CD4-positive, alpha-beta T cell treated with Interleukin-17A for 4 hours (primary cell): ENCODE data around the gene DDX39A.
A peak's percentile ranks its signal among the peaks of the same experiment; 100 is the strongest.
"Not testable (repeated sequence)": the region's sequence is repeated elsewhere in the genome, so short reads cannot be mapped to it uniquely, and the experiment has no call there.

ENCODE experiments used
- DNase-seq: peaks from one replicate; pipeline ENCODE4 v3.0.0-alpha.2; 2020; ENCODE audit warnings: mixed read lengths

Gene DDX39A

GRCh38 chr19:14383661-14384555 is 35.2 kb downstream of the DDX39A start:
- peak; percentile 64 for DNase-seq

DNA sequence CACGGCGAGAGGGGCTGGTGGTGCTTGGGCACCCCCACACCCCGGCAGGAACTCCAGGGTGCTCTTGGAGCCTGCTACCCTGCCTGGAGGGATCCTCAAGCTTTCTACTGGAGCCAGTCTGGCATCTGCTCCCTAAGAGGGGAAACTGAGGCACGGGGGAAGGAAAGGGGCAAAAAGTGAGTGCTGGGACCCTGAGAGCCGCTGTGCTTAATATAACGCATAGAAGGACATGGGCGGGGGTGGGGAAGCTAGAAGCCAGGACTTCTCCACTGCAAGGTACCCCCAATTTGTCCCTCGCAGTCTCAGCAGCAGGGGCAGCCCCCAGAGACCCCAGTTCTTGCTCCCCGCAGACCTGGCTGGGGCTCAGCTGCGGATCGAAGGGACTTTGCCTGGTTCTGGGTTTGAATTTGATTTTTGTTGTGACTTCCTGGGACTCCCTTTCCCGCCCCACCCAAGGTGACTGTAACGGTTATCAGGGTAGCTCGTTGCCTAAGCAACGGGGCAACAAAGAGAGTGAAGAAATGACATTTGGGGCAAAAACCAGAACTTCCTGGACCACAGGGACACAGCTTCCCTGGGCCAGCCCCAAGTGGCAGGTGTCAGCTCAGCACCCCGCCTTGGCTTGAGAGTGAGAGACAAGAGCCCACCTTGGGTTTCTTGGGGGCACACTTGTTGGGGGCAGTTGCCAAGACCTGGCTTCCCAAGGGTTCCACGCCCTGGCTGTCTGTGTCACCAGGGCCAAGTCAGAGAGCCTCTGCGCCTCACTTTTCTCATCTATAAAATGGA is 37.3 kb downstream of the DDX39A start:
- peak; percentile 80 for DNase-seq

DNA sequence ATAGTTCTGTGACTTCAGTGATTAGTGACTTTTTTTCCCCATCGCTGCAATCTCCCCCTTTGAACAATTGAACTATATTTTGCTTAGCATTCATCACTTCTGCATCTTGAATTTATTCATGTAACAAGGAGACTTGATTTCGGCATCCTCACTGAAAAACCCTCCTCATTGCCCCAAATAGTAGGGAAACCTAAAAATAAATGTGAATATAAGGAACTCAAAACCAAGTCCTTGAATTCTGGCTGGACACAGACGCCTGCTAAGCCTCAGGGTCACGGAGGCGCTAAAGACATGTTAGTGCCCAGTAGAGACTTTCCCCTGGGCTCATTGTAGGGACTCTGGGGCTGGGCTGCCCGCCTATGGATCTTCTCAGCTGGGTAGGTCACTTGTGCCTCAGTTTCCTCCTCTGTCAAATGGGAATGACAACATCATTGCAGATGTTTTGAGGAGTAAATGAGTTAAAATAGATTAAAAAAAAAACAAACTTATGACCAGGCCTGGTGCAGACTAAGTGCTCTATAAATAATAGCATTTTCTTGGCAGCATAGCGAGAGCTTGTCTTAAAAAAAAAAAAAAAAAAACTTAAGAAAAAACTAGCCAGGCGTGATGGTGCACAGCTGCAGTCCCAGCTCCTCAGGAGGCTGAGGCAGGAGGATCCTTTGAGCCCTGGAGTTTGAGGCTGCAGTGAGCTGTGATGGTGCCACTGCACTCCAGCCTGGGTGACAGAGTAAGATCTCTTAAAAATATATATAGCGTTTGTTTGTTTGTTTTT is 39.7 kb downstream of the DDX39A start:
- no peak for DNase-seq

DNA sequence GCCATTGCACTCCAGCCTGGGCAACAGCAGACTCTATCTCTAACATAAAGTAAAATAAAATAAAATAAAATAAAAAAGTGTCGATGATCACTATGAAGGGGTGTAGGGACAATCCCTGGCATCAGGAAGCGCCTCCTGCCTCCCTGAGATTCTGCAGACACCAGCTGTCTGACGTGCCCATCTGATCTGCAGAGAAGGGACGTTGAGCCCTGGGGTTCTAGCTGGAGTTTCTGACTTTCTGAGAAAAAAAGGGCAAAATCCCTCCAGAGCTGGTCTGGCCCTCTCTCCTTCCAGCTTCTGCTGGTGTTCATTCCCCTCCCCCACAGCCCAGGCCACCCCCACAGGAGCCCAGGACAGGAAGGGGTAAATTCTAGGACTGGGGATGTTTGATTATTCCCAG is 40.3 kb downstream of the DDX39A start:
- no peak for DNase-seq

GRCh38 chr19:14377883-14378328 is 41.2 kb downstream of the DDX39A start:
- DNase-seq = no peak

DNA sequence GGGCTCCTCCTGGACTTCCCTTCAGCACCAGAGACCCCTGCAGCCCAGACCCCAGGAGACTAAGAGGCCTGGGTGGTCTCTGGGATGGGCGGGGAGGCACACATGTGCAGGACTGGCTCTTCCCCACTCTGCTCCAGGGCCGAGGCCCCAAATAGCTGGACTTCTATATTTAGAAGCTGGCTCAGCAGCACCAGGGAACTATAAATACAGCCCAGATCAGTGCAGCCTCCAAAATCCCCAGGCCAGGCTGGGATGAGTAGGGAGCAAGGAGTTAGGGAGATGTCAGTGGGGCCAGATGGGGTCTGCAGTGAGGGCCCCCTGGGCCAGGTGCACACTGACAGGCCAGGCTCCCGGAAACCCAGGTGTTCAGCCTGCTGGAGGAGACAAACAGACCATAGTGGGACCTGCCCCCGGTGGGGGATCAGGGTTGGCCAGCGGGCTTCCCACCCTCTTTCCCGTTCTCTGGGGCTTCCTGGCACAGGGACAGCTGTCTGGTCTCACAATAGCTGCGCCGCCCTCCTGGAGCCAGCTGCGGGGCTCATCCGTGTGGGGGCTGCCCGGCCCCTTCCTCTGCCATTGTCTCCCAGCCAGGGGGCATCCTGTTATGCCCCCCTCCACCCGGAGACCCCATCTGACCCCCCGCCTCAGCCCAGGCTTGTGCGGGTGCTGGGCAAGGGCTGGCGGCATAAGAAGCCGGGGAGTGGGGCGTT is 43.4 kb downstream of the DDX39A start:
- DNase-seq = no peak

DNA sequence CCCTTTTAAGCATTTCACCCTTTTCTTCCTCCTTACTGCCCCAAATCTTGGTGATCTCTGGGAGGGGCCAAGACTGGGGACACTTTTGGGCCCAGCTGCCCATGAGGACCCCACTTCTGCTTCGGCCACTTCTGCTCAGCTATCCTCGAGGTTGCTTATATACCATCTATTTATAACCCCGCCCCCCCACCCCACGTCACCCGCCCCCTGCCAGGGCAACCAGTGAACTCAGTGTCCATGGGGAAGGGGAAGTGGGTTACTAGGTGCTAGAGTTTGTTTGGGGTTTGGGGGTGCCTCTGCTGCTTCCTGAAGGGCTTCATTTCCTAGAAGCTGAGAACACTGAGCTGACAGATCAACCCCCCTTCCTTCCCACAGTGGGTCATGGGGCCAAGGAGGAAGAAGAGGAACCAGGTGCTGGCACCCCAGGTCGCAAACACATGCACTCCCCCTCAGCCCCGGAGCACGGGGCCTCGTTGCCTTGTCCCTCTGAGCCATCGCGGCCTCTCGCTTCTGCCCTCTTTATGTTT is 44.0 kb downstream of the DDX39A start:
- DNase-seq = peak; percentile 77

GRCh38 chr19:14374313-14374712 is 44.8 kb downstream of the DDX39A start:
- DNase-seq = not testable (repeated sequence)

DNA sequence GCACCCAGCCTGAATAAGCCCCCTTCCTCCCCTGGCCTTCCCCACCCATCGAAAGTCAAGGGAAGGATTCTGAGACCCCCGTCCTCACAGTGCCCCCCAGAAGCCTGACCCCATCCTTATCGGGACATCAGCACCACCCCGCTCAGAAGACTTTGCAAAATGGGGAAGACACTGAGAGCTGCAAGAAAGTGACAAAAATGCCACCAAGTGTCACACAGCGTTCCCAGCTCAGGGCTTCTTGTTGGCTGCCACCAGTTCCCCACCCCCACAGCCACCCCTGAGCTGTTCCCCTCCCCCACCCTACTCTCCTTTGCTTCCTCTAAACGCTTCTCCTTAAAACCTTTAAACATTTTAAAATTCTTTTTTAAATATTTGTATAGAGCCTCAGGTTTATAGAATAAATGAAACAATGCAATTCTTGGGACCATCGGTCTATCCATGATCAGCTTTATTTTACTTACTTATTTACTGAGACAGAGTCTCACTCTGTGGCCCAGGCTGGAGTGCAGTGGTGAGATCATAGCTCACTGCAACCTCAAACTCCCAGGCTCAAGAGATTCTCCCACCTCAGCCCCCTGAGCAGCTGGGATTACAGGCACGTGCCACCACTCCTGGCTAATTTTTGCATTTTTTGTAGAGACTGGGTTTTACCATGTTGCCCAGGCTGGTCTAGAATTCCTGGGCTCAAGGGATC is 46.6 kb downstream of the DDX39A start:
- DNase-seq = not testable (repeated sequence)

DNA sequence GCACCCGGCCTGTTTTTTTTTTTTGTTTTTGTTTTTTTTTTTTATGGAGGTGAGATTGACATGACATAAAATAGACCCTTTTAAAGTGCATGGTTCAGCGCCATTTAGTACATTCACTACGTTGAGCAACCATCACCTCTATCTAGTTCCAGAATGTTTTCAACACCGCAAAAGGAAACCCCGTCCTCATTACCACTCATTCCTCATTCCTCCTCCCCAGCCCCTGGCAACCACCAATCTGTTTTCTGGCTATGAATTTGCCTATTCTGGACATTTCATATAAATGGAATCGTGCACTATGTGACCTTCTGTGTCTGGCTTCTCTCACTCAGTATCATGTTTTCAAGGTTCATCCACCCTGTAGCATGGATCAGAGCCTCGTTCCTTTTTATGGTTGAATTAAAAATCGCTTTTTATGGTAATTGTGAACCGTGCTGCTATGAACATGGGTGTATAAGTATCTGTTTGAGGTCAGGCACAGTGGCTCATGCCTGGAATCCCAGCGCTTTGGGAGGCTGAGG is 47.8 kb downstream of the DDX39A start:
- DNase-seq = no peak

DNA sequence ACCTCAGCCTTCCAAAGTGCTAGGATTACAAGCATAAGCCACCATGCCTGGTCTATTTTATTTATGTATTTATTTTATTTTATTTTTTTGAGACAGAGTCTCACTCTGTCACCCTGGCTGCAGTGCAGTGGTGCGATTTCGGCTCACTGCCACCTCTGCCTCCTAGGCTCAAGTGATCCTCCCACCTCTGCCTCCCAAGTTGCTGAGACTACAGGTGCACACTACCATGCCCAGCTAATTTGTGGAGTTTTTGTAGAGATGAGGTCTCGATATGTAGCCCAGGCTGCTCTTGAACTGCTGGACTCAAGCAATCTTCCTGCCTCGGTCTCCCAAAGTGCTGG is 48.2 kb downstream of the DDX39A start:
- no peak for DNase-seq

- peak; percentile 69 for DNase-seq
These were observed 48.8 kb downstream of the DDX39A start for GRCh38 chr19:14370169-14370939.

GRCh38 chr19:14369399-14370168 is 49.6 kb downstream of the DDX39A start:
- DNase-seq = peak; percentile 85

- peak; percentile 34 for DNase-seq
These were observed 51.1 kb downstream of the DDX39A start for GRCh38 chr19:14368011-14368513.

DNA sequence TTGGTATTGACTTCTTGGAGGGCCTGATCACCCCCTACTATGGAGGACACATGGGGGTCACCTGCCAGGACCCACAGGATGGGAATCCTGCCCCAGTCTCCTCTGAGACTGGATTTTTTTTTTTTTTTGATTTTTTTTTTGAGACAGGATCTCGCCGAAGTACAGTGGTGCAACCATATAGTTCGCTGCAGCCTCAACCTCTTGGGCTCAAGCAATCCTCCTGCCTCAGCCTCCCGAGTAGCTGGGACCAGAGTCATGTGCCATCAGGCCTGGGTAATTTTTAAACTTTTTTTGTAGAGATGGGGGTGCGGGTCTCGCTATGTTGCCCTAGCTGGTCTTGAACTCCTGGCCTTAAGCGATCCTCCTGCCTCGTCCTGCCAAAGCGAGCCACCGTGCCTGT is 52.1 kb downstream of the DDX39A start:
- DNase-seq = no peak

- DNase-seq = peak; percentile 92
These were observed 52.6 kb downstream of the DDX39A start for GRCh38 chr19:14366529-14366928.

- not testable (repeated sequence) for DNase-seq
These were observed 55.1 kb downstream of the DDX39A start for GRCh38 chr19:14364098-14364443.

DNA sequence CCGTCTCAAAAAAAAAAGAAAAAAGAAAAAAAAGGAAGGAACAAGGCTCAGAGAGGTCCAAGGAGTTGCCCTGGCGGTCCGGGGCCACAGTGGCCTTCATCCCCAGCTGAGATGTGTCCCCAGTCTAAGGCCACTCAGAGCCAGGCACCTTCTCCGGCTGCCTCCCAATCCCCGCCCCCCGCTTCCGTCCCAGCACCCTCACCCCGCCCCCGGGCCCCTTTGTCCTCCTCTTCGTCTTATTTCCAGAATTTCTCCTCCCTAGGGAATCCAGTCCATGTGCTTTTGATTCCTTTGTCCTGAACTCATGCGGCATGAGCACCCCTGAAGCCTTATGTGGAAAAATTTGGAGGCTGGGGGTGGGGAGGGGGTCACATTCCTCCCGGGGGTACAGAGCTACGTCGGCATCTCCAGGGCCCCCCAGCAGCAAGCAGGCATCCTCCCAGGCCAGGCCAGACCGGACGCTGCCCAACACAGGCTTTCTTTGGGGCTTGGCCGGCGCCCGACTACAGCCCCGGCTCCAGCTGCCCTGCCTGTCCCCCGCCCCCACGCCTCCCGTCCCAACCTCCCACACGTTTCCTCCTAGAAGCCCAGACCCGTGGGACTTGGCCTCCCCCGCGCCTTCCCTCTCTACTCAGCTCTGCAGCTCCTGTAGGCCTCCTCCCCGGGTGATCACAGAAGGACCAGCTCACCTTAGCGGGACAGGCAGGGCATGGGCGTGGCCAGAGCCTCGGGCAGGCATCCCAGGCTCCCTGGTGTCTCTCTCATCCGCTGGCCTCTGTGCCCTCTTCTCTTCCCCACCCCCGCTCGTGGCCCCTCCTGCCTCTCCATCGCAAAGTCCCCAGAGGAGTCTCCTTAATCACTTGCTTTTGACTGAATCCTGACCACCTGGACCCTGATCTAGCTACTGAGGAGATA is 55.7 kb downstream of the DDX39A start:
- peak; percentile 69 for DNase-seq
